ENCODE results near the gene SUCLA2.

Gene SUCLA2

GRCh38 chr13:47897411-47898050 lies 103.5 kb downstream of the SUCLA2 start:
- DNase-seq: no peak

GRCh38 chr13:47896546-47896945 lies 104.5 kb downstream of the SUCLA2 start:
- DNase-seq: no peak

- no peak for DNase-seq
Observed at GRCh38 chr13:47896111-47896510, 105.0 kb downstream of the SUCLA2 start.

GRCh38 chr13:47893527-47893926 lies 107.5 kb downstream of the SUCLA2 start:
- no peak for DNase-seq

Data from stimulated activated CD4-positive, alpha-beta T cell treated with anti-CD3 and anti-CD28 coated beads, Interleukin-4, amount 100 ng/mL, for 4 hours (primary cell).